ENCODE data around the gene DZIP3.
"Not testable (repeated sequence)": the region's sequence is repeated elsewhere in the genome, so short reads cannot be mapped to it uniquely, and the experiment has no call there.

DZIP3 gene

GRCh38 chr3:108672701-108673100 lies 83.2 kb downstream of the DZIP3 start:
- intact Hi-C loops (cut with DNase I) = no loop called here
- DNase-seq = no peak

- DNase-seq = no peak
- intact Hi-C loops (cut with DNase I) = no loop called here
These were observed 84.6 kb downstream of the DZIP3 start for GRCh38 chr3:108673988-108674661.

GRCh38 chr3:108677811-108678210 lies 88.3 kb downstream of the DZIP3 start:
- intact Hi-C loops (cut with DNase I) = no loop called here

GRCh38 chr3:108692286-108692685 lies 102.8 kb downstream of the DZIP3 start:
- intact Hi-C loops (cut with DNase I); DNase-seq: not testable (repeated sequence)

More at GRCh38 chr3:108677811-108678210, 88.3 kb downstream of the DZIP3 start:
- no peak for DNase-seq

GRCh38 chr3:108698461-108698860 lies 108.9 kb downstream of the DZIP3 start:
- no peak for DNase-seq
- intact Hi-C loops (cut with DNase I) = no loop called here

- intact Hi-C loops (cut with DNase I) = no loop called here
- no peak for DNase-seq
These were observed 115.5 kb downstream of the DZIP3 start for GRCh38 chr3:108705045-108705444.

GRCh38 chr3:108713009-108713516 lies 123.5 kb downstream of the DZIP3 start:
- intact Hi-C loops (cut with DNase I) = no loop called here
- DNase-seq = no peak

GRCh38 chr3:108713816-108714215 lies 124.3 kb downstream of the DZIP3 start:
- no peak for DNase-seq
- intact Hi-C loops (cut with DNase I) = no loop called here

GRCh38 chr3:108718454-108718853 lies 128.9 kb downstream of the DZIP3 start:
- DNase-seq = no peak
- intact Hi-C loops (cut with DNase I) = no loop called here

GRCh38 chr3:108719178-108719806 lies 129.8 kb downstream of the DZIP3 start:
- intact Hi-C loops (cut with DNase I) = no loop called here

GRCh38 chr3:108722724-108723123 lies 133.2 kb downstream of the DZIP3 start:
- intact Hi-C loops (cut with DNase I) = no loop called here
- no peak for DNase-seq

More at GRCh38 chr3:108719178-108719806, 129.8 kb downstream of the DZIP3 start:
- DNase-seq = no peak

- DNase-seq = no peak
- intact Hi-C loops (cut with DNase I) = no loop called here
These were observed 134.6 kb downstream of the DZIP3 start for GRCh38 chr3:108724101-108724500.

- DNase-seq = no peak
- intact Hi-C loops (cut with DNase I) = no loop called here
These were observed 138.6 kb downstream of the DZIP3 start for GRCh38 chr3:108728105-108728504.

GRCh38 chr3:108728934-108729333 lies 139.4 kb downstream of the DZIP3 start:
- intact Hi-C loops (cut with DNase I) = no loop called here
- DNase-seq = no peak

GRCh38 chr3:108736821-108737220 lies 147.3 kb downstream of the DZIP3 start:
- intact Hi-C loops (cut with DNase I) = no loop called here
- peak in 1 of 10 donors; percentile 29 for DNase-seq

GRCh38 chr3:108742929-108743328 lies 153.4 kb downstream of the DZIP3 start:
- no peak for DNase-seq
- intact Hi-C loops (cut with DNase I) = no loop called here

Measured in posterior cingulate gyrus (tissue), 11 donors.